Right lobe of liver (tissue), 6 donors: ENCODE measurements around the gene MYO1B. TPM values are rescaled to one million over a fixed set of nuclear protein-coding genes. Genes with fewer than 3 reads are reported as not detected.

Experiments
- ATAC-seq, 4 donors: fragments of 200-7000 bp; cut with Tn5 transposase; one replicate each; pipeline ENCODE4 v1.9.1; 2020; ENCODE audit warnings: mild to moderate bottlenecking in 4 of 4, moderate library complexity in 4 of 4
- DNase-seq, 3 donors: peaks; one replicate each; pipeline ENCODE4 v3.0.0-alpha.2; 2020
- H3K27ac ChIP-seq, 3 donors: fragments of 200-600 bp; one replicate each; pipeline ENCODE4 v1.8.0; 2022
- H3K27me3 ChIP-seq, 2 donors: fragments of 200-600 bp; one replicate each; pipeline ENCODE4 v1.8.0; 2022
- H3K36me3 ChIP-seq, 4 donors: fragments of 200-600 bp; sonication (generic) in 1 of 4; one replicate each; pipeline versions ENCODE4 v1.5.1 to v1.8.0; 2017 to 2022; ENCODE audit warnings: control low read depth in 1 of 4
- H3K4me1 ChIP-seq, 4 donors: fragments of 200-600 bp; sonication (generic) in 1 of 4; one replicate each; pipeline versions ENCODE4 v1.5.1 to v1.8.0; 2017 to 2022; ENCODE audit warnings: control low read depth in 1 of 4
- H3K4me3 ChIP-seq, 3 donors: fragments of 200-600 bp; one replicate each; pipeline ENCODE4 v1.8.0; 2022
- H3K9me3 ChIP-seq, 4 donors: fragments of 200-600 bp; sonication (generic) in 1 of 4; one replicate each; pipeline versions ENCODE4 v1.5.1 to v1.8.0; 2017 to 2022; ENCODE audit warnings: control low read depth in 1 of 4
- POLR2A ChIP-seq: fragments of 450-650 bp; IDR thresholded peaks from one replicate; pipeline ENCODE4 v1.6.1; 2017; ENCODE audit warnings: antibody characterized with exemption, mild to moderate bottlenecking
- WGBS: methylation state at CpG from one replicate; pipeline ENCODE4 v1.1.6; 2018; ENCODE audit warnings: low coverage, low lambda C conversion rate; ENCODE audit not compliant: insufficient coverage; ENCODE audit errors: missing lambda C conversion rate; 5-methylcytosine and 5-hydroxymethylcytosine counted together
- intact Hi-C, 2 donors: fragments of 100-400 bp; cut with DNase I; formaldehyde crosslinking; loops; one replicate each; pipeline versions ENCODE4 v1.11.2 to v1.14.1; 2022
- total RNA-seq, 6 experiments: library from RNA; depleted of rRNA in 2 of 6; stranded (reverse); fragments of >200 nt in 2 of 6; fragmentation: NEBNext Ultra II Directional in 3 of 6; extraction: Animal tissue kit (Norgen Biotek cat#: 25700) in 3 of 6; gene quantifications; one replicate each; pipeline versions ENCODE4 v1.1.0 to v1.2.4, GENCODE V29; 2016 to 2023
- TF ChIP-seq, protein P1 (sequence below), 4 donors: fragments of 200-600 bp in 3 of 4; fragments of 450-650 bp in 1 of 4; IDR thresholded peaks; one replicate each; pipeline versions ENCODE4 v1.5.1 to v1.8.0; 2016 to 2022; ENCODE audit warnings: antibody characterized with exemption in 4 of 4, mild to moderate bottlenecking in 2 of 4
- donor health status: DM: no; HTN: yes; CAD: no.
- donor health status: DM: no; HTN: no; CAD: no.
- donor health status: DM: no; HTN: no; CAD: no.
- donor health status: DM: no; HTN: yes; CAD: no.
- donor health status: DM: no; HTN: yes; CAD: no.

Gene MYO1B
- total RNA-seq, 6 experiments from 2014 or later: 171 to 273 (median 221) TPM

GRCh38 chr2:191459158-191459557, 214.0 kb downstream of the MYO1B start:
- Histone ChIP-seq H3K27ac (no peak overlapping the region), H3K9me3 (no peaks in the 10 kb centered on the region), H3K36me3 (no peaks in the 10 kb centered on the region), H3K4me1 (peaks cover 0 to 21% (median 0%) of the 10 kb centered on the region in 4 donors), H3K4me3 (no peak overlapping the region), H3K27me3 (no peaks in the 10 kb centered on the region)
- TF ChIP-seq, protein P1, sequence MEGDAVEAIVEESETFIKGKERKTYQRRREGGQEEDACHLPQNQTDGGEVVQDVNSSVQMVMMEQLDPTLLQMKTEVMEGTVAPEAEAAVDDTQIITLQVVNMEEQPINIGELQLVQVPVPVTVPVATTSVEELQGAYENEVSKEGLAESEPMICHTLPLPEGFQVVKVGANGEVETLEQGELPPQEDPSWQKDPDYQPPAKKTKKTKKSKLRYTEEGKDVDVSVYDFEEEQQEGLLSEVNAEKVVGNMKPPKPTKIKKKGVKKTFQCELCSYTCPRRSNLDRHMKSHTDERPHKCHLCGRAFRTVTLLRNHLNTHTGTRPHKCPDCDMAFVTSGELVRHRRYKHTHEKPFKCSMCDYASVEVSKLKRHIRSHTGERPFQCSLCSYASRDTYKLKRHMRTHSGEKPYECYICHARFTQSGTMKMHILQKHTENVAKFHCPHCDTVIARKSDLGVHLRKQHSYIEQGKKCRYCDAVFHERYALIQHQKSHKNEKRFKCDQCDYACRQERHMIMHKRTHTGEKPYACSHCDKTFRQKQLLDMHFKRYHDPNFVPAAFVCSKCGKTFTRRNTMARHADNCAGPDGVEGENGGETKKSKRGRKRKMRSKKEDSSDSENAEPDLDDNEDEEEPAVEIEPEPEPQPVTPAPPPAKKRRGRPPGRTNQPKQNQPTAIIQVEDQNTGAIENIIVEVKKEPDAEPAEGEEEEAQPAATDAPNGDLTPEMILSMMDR (IDR thresholded peaks at IDR 0.05): no peak
- no peak for TF ChIP-seq POLR2A
- DNase-seq (no peak), ATAC-seq (no peak)
- intact Hi-C loops: no loop called here

DNA sequence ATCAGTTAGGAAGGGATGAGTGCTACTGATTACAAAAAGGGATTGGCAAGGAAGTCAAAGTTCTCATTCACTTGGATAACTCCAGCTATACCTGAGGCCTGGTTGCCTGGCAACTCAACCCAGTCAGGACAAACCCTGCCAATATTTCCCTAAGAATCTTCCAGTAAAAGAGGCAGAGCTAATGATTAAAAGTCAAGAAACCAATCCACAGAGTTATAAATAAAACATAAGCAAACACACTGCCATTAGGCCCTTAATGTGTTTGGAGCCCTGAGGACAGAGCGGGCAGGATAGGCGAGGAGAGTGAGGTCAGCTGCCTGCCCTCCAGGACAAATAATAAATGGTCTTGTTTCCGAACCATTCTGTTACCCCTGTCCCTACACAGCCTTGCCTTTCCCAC, 217.2 kb downstream of the MYO1B start:
- Histone ChIP-seq H3K4me3 (no peak overlapping the region), H3K27me3 (no peaks in the 10 kb centered on the region), H3K4me1 (peaks cover 0 to 22% (median 0%) of the 10 kb centered on the region in 4 donors), H3K9me3 (no peaks in the 10 kb centered on the region), H3K27ac (peak overlapping the region in 1 of 3 donors; percentile 33), H3K36me3 (no peaks in the 10 kb centered on the region)
- TF ChIP-seq POLR2A: no peak
- TF ChIP-seq, protein P1 (IDR thresholded peaks at IDR 0.05): no peak
- DNase-seq (peak in 1 of 3 donors; percentile 58), ATAC-seq (peak in 3 of 4 donors; percentile 52 to 88 (median 68))
- intact Hi-C loops: no loop called here
- 71% methylated on average over 3 of the region's 3 CpGs for WGBS

DNA sequence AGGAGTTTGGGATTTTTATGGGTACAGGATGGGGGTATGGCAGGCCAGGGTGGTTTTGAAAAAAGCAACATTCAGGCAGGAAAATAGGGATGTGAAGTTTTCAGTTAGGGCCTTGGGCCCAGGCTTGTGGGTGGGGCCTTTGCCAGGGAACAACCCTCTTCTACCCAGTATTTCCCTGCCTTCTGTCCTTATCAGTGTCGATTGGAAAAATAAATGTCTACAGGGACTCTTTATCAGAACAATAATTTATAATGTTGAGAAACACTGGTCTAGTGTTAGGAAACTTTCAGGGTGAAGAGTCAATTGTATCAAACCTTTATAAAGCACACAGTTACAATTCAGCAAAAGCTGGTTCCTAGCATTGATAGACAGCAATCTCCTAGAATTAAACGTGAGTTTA, 218.6 kb downstream of the MYO1B start:
- no peaks in the 10 kb centered on the region for H3K27me3 ChIP-seq
- H3K4me1 ChIP-seq: peaks cover 0 to 22% (median 0%) of the 10 kb centered on the region in 4 donors
- H3K9me3 ChIP-seq: no peaks in the 10 kb centered on the region
- H3K27ac ChIP-seq: peak overlapping the region in 1 of 3 donors; percentile 14
- WGBS: 34% methylated on average over 2 of the region's 2 CpGs
- no peaks in the 10 kb centered on the region for H3K36me3 ChIP-seq
- TF ChIP-seq, protein P1 (IDR thresholded peaks at IDR 0.05): no peak
- no peak for TF ChIP-seq POLR2A
- DNase-seq (no peak), ATAC-seq (peak in 2 of 4 donors; percentile 53 to 73)
- intact Hi-C loops: no loop called here
- H3K4me3 ChIP-seq: no peak overlapping the region

DNA sequence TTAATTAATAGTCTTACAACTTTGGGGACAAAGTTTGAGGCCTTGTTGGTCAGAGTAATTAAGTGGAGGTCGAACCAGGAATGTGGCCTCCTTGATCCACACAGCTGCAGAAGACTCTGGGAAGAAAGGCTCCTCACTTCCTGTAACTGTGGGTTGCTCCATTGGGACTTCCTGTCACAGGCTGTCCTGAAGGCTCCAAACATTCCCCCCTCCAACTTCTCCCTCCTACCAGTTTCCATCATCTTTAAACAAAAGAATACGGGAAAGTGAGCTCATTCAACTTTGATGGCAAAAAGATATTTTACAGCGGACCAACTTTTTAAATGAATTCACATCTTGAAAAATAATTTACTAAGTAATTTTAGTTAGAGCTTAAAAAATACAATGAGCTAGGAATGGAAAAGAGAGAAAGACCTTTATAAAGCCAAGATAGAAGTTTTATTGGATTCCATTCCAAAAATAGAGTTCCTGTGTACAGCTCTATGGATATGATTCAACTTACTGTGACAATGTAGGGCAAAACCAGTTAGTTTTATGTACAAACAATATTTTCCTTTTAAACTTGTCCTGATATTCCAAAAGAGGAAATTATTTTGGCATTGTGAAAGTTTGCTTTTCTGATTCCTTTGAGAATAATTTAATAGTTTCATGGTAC, 220.7 kb downstream of the MYO1B start:
- Histone ChIP-seq H3K9me3 (no peaks in the 10 kb centered on the region), H3K4me1 (peaks cover 0 to 22% (median 0%) of the 10 kb centered on the region in 4 donors), H3K4me3 (no peak overlapping the region), H3K27ac (no peak overlapping the region), H3K27me3 (no peaks in the 10 kb centered on the region), H3K36me3 (no peaks in the 10 kb centered on the region)
- TF ChIP-seq POLR2A: no peak
- TF ChIP-seq, protein P1 (IDR thresholded peaks at IDR 0.05): no peak
- 76% methylated on average over 3 of the region's 3 CpGs for WGBS
- no peak for DNase-seq
- no peak for ATAC-seq
- intact Hi-C loops: no loop called here
